OCI-LY1 (cell line): ENCODE data around the gene TRPM6.

Experiments
- H2AFZ ChIP-seq: fragments of 200-600 bp; sonication (generic), shearing (Covaris generic); 2 replicates; pipeline ENCODE4 v1.6.0; 2014; ENCODE audit warnings: antibody characterized with exemption, mild to moderate bottlenecking, low read length
- H3F3A ChIP-seq: fragments of 200-600 bp; sonication (generic), shearing (Covaris generic); 2 replicates; pipeline ENCODE4 v1.6.0; 2014; ENCODE audit warnings: mild to moderate bottlenecking, antibody characterized with exemption, low read length, moderate library complexity; ENCODE audit not compliant: insufficient read depth
- H3K27ac ChIP-seq: fragments of 200-600 bp; sonication (generic); 2 replicates; pipeline ENCODE4 v1.5.1; 2014; ENCODE audit warnings: low read length, mixed run types, mild to moderate bottlenecking, low read depth; ENCODE audit not compliant: poor library complexity, severe bottlenecking
- H3K27me3 ChIP-seq: fragments of 200-600 bp; sonication (generic); 2 replicates; pipeline ENCODE4 v1.6.0; 2014; ENCODE audit warnings: antibody characterized with exemption, mild to moderate bottlenecking, low read length, moderate library complexity; ENCODE audit not compliant: insufficient read depth
- H3K36me3 ChIP-seq: fragments of 200-600 bp; sonication (generic); 2 replicates; pipeline ENCODE4 v1.6.1; 2014; ENCODE audit warnings: mild to moderate bottlenecking, antibody characterized with exemption, low read length, moderate library complexity, mixed read lengths; ENCODE audit not compliant: insufficient read depth
- H3K4me1 ChIP-seq: fragments of 200-600 bp; sonication (generic); 2 replicates; pipeline ENCODE4 v1.5.1; 2014; ENCODE audit warnings: mild to moderate bottlenecking, low read length, moderate library complexity; ENCODE audit not compliant: insufficient read depth, severe bottlenecking
- H3K4me2 ChIP-seq: fragments of 200-600 bp; sonication (generic), shearing (Covaris generic); 2 replicates; pipeline ENCODE4 v1.6.1; 2014; ENCODE audit warnings: low read length
- H3K4me3 ChIP-seq: fragments of 200-600 bp; sonication (generic); 2 replicates; pipeline ENCODE4 v1.5.1; 2014; ENCODE audit warnings: low read length, low read depth, mild to moderate bottlenecking, mixed read lengths; ENCODE audit not compliant: poor library complexity, severe bottlenecking
- H3K79me2 ChIP-seq: fragments of 200-600 bp; shearing (Covaris generic); 2 replicates; pipeline ENCODE4 v1.6.1; 2016; ENCODE audit warnings: mixed run types, low read length, mixed read lengths; ENCODE audit not compliant: insufficient read depth
- H3K9ac ChIP-seq: fragments of 200-600 bp; sonication (generic), shearing (Covaris generic); 2 replicates; pipeline ENCODE4 v1.6.1; 2014; ENCODE audit warnings: mild to moderate bottlenecking, low read length, mixed read lengths
- H3K9me2 ChIP-seq: fragments of 200-600 bp; sonication (generic), shearing (Covaris generic); 2 replicates; pipeline ENCODE4 v1.6.1; 2014; ENCODE audit warnings: low read depth, mild to moderate bottlenecking, low read length, mixed read lengths
- H3K9me3 ChIP-seq: fragments of 200-600 bp; shearing (Covaris generic); 2 replicates; pipeline ENCODE4 v1.6.1; 2014; ENCODE audit warnings: low read length, mixed read lengths
- H4K20me1 ChIP-seq: fragments of 200-600 bp; sonication (generic), shearing (Covaris generic); 2 replicates; pipeline ENCODE4 v1.6.0; 2016; ENCODE audit warnings: mild to moderate bottlenecking, low read length; ENCODE audit not compliant: insufficient read depth
- CTCF ChIP-seq: fragments of 200-600 bp; sonication (generic), shearing (Covaris generic); IDR thresholded peaks from 2 replicates; pipeline ENCODE4 v1.5.1; 2017; ENCODE audit warnings: mild to moderate bottlenecking, antibody characterized with exemption, low read length, moderate library complexity, mixed read lengths
- EZH2 ChIP-seq: fragments of 200-600 bp; sonication (generic), shearing (Covaris generic); IDR thresholded peaks from 2 replicates; pipeline ENCODE4 v1.8.0; 2017; ENCODE audit warnings: borderline replicate concordance, mixed run types, mild to moderate bottlenecking, antibody characterized with exemption, low read length, moderate library complexity, mixed read lengths

The TRPM6 gene

GRCh38 chr9:74726581-74726980 is 161.1 kb downstream of the TRPM6 start:
- Histone ChIP-seq H2AFZ (no peak overlapping the region), H3K4me3 (no peak overlapping the region), H3K27ac (no peak overlapping the region), H3K9me2 (no peaks in the 10 kb centered on the region), H3K4me2 (no peak overlapping the region), H3K36me3 (no peaks in the 10 kb centered on the region), H3K9me3 (no peaks in the 10 kb centered on the region), H3K9ac (no peak overlapping the region), H3F3A (no peaks in the 10 kb centered on the region), H4K20me1 (no peaks in the 10 kb centered on the region), H3K4me1 (no peaks in the 10 kb centered on the region), H3K27me3 (no peaks in the 10 kb centered on the region), H3K79me2 (no peaks in the 10 kb centered on the region)
- TF ChIP-seq EZH2 (no peak), CTCF (no peak)

DNA sequence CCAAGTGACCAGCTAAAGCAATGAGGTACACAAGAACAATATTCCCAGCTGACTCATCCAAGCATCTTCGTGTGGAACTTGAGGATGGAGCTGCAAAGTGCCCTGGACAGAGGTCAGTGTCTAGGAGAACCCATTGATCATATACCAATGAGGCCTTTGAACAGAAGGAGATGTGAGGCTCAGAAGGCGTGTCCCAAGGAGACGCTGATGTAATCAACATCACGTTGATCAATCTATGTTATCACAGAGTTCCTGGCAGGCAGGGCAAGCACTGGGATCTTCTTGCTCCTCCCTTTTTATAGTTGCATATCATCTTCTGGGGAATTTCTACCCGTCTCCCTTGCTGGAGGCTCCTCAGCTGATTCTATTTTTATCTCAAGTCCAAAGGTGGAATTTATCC is 163.4 kb downstream of the TRPM6 start:
- no peak overlapping the region for H3K27ac ChIP-seq
- H3K9me2 ChIP-seq = no peaks in the 10 kb centered on the region
- H2AFZ ChIP-seq = no peak overlapping the region
- no peaks in the 10 kb centered on the region for H3K4me1 ChIP-seq
- H4K20me1 ChIP-seq = no peaks in the 10 kb centered on the region
- H3K36me3 ChIP-seq = no peaks in the 10 kb centered on the region
- H3K9me3 ChIP-seq = no peaks in the 10 kb centered on the region
- no peaks in the 10 kb centered on the region for H3F3A ChIP-seq
- no peaks in the 10 kb centered on the region for H3K79me2 ChIP-seq
- no peak for TF ChIP-seq EZH2
- no peak for TF ChIP-seq CTCF
- no peak overlapping the region for H3K4me3 ChIP-seq
- H3K27me3 ChIP-seq = no peaks in the 10 kb centered on the region
- no peak overlapping the region for H3K9ac ChIP-seq
- no peak overlapping the region for H3K4me2 ChIP-seq

GRCh38 chr9:74721696-74722660 is 165.7 kb downstream of the TRPM6 start:
- no peak overlapping the region for H3K4me3 ChIP-seq
- no peaks in the 10 kb centered on the region for H3K9me3 ChIP-seq
- H3K27ac ChIP-seq = no peak overlapping the region
- H2AFZ ChIP-seq = no peak overlapping the region
- no peaks in the 10 kb centered on the region for H4K20me1 ChIP-seq
- H3K9ac ChIP-seq = no peak overlapping the region
- H3K79me2 ChIP-seq = no peaks in the 10 kb centered on the region
- H3K36me3 ChIP-seq = no peaks in the 10 kb centered on the region
- H3F3A ChIP-seq = no peaks in the 10 kb centered on the region
- no peak overlapping the region for H3K4me2 ChIP-seq
- no peaks in the 10 kb centered on the region for H3K4me1 ChIP-seq
- no peaks in the 10 kb centered on the region for H3K27me3 ChIP-seq
- TF ChIP-seq EZH2 = no peak
- TF ChIP-seq CTCF = no peak
- H3K9me2 ChIP-seq = no peaks in the 10 kb centered on the region
